GM21381 (cell line): ENCODE results near the gene TSHZ2.

Experiments
- ATAC-seq: cut with Tn5 transposase; IDR thresholded peaks from one replicate; pipeline ENCODE4 v1.9.1; 2021; ENCODE audit warnings: mild to moderate bottlenecking, moderate library complexity; ENCODE audit not compliant: unreplicated experiment

TSHZ2 gene

DNA sequence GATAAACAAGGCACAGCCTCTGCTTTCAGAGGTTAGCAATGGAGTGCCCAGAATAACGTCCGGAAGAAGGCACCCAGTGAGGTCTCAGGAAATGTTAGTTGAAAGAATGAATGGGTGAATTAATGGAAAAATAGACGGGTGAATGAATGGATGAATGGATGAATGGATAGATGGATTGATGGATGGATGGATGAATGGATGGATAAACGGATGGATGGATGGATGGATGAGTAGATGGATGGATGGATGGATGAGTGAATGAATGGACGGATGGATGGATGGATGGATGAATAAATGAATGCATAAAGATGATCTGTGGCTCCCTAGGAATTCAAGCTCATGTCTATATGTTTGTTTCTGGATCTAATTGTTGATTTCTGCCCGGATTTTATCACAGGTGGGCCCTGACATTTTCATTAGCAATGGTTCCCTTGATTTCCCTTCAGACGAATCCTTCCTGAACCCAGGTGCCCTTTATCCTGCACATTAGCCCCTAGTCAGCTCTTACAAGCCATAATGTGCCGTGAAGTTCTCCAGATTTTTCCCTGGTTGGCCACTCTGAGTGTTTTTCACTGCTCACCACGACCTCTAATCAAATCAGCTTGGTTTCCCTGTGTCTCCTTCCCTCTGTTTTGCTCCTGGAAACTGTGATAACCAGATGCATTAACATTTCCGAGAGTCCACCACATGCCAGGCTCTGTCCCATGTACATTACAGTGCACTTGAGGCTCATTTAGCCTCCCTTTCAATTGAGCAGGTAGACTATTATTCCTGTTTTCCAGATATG lies 22.2 kb downstream of the TSHZ2 start:
- no peak for ATAC-seq

DNA sequence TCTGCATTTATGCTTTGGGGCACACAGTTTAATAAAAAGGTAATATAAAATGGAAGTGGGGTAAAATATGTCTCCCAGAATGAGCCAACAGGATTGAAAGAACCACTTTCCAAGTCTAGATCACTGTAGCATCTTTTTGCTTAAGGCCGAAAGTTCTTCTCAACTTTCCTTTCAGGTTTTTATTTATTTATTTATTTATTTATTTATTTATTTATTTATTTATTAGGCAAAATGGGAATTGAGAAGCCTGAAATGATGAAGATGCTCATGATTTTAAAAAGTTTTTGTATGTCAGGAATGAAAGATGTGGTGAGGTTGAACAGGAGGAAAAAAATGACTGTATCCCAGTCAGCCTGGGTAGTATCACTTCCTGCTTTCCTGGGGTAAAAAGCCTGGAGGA lies 24.0 kb downstream of the TSHZ2 start:
- ATAC-seq = no peak

DNA sequence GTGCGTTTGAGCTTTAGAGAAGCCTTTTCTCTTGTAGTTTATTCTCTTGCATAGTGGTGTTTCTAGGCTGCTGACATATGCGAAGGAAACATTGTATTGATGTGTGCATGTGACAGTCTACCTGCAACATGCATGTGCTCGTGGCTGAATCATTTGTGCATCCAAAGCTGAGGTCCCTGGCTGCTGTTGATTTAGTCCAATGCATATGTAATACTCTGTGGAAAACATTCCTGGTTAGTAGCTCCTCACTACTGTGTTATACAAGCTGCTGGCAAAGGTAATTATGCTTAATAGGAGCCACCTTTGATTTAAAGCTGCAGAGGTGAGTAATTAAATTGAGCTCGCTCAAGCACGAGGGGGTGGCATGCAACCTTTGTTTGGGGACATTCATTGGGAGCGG lies 24.5 kb downstream of the TSHZ2 start:
- ATAC-seq = no peak

DNA sequence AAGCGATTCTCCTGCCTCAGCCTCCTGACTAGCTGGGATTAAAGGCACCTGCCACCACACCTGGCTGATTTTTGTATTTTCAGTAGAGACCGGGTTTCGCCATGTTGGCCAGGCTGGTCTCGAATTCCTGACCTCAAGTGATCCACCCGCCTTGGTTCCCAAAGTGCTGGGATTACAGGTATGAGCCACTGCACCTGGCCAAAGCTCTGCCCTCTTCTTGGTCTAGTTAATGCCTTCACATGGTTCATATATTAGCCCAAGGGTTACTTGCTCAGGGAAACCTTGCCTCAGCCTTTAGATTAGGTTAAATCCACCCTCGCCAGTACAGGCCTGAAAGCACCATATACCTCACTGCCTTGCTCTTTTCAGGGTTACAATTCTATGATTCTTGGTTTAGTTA lies 26.1 kb downstream of the TSHZ2 start:
- ATAC-seq = no peak

DNA sequence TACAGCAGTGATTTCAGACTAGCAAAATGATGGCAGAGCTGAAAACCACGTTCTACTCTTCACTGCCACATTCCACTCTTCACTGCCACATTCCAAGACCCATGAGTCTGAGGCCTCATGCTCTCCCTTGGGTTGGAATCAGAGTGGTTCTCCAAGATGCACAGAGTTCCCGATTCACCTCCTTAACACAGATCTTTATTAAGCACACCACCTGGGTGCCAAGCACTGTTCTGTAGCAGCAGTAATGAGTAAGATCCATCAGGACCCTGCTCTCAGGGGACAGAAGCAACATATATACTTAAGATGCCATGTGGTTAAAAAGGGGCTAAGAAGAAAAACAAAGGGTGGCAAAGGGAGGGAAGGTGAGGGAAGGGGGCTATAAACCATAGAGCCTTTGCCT lies 26.9 kb downstream of the TSHZ2 start:
- no peak for ATAC-seq

DNA sequence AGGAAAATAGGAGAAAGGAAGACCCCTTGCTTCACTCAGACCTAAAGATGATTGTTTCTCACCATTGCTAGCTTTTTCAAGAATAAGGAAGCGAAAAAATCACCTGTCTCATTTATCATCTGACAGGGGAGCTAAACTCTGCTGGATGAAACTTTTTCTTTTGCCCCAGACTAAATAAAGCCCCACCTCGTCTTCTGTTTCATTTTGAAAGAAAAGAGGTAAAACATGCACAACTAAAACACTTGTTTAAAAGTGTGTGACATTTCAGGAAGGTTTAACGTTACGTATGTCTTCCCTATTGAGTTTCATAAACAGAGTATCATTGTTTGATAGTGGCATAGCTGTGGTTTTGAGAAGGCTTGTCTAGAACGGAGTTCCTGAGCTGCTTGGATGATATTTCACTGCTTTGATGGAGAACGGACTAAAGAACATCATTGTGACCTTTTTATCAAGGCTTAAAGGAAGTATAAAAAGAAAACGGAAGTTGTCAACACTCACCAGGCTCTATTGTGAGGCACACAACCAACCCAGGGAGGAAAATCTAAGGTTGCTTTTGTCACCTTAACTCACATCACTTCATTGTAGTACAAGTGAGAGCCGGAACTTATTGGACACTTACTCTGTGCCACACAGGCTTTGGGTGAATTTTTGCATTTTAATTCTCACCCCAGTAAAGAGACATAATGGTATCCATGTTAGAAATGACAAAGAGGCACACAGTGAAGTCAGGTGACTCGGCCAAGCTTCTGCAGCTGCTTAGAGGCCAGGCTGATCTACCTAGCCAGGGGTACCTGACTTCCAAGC lies 29.5 kb downstream of the TSHZ2 start:
- no peak for ATAC-seq

DNA sequence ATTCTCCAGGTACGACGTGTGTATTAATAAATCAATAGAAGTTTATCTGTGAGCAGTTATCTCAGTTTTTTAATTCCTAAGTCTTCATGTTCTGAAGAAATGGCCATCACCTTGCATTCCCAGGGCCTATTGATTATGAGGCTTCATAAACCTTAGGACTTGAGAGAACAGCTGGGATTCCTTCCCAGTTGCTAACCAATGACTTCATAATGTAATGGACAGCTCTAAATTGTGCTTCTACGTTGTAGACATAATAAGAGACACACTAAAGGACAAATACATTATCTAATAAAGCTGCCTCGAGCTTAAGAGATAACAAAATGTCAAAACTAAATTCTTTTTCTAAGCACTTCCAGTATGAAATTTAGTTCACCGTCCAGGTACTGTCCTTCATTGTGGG lies 30.6 kb downstream of the TSHZ2 start:
- ATAC-seq = no peak

DNA sequence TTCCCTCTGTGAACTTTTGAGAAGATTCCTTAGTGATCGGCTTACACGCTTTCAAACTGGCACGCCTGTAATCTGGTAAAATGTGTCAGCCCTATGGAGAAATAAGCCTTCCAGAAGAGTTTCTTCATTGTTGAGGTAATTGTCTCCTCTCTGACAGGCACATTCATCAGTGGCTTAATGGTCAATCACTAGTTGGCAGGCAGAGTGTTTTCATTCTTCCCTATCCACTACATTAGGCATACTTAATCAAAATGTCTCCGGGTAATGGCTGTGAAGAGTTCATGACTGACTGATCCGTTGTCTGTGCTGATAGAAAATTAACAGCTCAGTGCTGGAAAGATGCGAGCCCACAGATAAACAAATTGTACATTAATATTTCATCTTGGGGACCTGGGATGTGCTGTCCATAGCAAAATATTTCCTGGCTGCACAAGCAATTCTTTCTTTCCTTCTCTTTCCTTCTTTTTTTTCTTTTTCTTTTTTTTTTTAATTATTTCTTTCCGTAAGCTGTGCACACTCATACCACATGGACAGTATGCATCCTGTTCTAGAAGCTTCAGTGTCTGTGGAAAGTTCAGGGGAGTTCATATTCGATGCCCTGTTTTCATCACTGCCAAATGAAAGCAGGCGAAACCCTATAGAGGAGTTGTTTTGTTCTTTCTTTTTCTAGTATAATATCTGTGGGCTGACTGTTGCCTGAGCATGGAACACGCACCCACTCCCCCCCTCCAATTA lies 31.4 kb downstream of the TSHZ2 start:
- no peak for ATAC-seq

DNA sequence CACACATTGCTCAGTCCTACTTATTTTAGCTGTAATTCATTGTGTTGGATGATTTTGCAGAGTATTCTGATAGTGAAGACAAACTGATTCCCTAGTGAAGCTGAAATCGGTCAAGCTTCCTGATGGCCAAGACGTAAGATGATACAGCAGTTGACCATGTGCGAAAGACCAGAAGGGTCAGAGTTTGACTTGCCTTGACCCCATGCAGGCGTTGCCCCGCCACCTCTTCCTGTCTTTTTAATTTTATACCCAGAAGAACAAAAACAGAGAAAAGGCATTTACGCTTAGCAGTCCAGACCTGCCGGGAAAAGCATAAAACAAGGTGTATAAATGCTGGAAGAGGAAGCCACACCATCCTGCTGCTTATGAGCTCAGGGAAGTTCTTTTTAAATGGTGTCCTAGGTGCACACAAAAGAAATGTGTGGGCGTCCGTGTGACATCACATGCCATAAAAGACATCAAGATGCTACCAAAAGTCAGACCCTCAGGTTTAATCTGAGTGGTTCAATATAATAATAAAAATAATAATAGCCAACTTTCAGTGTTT lies 32.2 kb downstream of the TSHZ2 start:
- ATAC-seq = no peak

DNA sequence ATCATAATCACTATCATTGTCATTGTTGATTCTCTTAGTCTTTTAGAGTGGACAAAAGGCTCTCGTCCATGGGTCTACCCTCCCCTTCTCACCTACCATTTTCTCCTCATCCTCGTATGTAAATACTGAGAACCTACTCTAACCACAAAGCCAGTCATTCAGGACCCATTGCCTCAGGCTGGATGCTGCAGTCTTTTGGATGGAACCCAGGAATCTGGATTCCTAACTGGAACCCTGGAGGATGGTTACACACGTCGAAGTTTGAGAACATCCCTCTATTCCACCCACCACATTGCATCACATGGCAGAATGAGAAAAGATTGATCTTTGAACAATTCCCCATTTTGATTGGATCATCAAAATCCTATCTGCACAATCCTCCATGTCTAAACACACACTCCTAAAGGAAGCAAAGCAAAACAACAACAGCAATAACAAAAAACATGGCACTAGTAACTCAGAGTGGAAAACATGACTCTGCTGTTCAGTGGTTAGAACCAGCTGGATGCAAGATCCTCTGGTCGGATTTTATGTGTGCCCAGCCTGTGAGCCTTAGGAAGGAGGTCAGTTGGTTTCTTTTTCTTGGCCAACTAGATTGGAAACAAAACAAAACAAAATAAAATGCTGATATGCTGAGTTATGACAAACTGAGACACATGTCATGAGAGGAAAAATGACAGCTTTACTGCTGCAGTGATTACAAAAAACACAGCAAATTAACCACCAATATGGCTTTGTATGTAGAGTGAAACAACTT lies 38.0 kb downstream of the TSHZ2 start:
- no peak for ATAC-seq

DNA sequence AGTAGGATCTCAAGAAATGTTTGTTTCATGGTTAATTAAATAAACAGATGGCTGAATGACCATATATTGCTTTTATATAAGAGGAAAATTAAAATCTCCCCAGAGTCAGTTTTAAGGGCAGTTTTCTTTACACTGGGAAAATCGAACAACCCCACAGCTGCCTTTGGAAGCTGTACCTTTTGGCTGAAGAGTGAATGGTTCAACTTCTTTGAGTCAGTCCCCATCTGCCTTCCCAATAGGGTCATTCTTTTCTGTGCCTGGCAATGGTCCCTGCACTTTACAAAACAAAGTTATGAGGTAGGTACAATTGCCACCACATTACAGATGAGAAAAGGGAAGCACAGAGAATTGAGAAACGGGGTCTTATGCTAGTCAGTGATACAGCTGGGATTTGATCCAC lies 39.5 kb downstream of the TSHZ2 start:
- ATAC-seq = no peak

DNA sequence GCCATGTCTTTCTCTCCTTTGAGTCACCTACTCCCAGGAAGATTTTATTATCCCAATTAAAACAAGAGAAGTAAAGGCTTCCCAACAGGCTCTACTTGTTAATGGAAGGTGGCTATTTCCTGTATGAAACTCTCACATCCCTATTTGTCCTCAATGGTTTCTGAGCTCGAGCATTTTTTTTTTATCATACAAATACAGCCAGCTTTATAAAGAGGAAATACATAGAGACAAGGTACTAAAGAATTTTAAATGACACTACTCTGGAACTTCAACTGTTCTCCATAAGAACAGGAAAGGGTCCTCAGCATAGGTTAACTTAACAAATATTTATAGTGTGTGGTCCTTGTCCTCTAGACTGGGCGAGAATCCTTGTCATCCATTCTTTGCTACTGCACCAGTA lies 41.0 kb downstream of the TSHZ2 start:
- ATAC-seq = no peak

DNA sequence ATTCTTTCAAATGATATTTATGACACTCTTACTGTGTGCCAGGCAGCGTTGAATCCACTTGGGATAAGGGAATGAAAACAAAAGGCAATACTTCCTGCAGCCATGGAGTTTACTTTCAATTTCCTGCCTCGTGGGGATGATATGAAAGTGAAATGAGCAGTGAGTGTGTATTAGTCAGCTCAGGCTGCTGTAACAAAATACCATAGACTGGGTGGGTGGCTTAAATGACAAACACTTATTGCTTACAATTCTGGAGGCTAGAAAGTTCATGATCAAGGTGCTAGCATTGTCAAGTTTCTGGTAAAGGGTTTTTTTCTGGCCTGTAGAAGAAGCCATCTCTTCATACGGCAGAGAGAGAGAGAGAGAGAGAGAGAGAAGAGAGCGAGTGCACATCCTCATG lies 41.7 kb downstream of the TSHZ2 start:
- no peak for ATAC-seq

DNA sequence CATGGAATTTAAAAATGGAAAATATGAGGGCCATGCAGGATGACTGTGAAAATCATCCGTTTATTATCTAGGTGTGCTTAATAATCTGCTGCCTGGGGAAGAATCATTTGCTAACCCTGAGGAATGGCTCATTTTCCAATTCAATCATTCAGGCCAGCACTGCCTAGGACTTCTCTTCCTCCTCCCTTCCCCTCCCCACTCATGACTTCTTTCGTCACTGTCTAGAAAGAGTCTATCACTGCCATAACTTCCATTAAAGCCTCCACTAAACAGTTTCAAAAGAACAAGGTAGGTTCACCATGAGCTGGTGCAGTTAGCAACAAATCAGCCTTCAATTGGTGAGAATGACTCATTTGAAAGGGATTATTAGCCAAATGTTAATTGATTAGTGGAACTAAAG lies 43.9 kb downstream of the TSHZ2 start:
- no peak for ATAC-seq

DNA sequence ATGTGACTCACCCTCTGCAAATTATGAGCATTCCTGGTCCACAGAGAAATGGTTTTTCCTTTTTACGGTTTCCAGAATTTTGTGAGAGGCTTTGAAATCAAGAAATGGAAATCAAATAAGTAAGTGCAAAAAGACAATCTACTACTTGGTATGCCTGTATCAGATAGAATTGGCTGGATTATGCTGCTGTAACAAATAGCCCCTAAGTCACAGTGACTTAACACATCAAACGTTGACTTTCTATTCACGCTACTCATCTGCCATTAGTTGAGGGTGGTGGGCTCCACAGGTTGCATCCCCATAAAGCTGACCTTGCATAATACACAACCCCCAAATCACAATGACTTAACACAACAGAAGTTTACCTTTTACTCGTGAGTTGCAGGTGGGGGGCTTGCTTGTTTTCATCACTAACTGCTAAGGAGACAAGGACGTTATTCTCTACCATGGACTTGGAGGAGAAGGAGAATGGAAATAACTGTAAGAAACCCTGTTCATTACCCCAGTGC lies 44.4 kb downstream of the TSHZ2 start:
- no peak for ATAC-seq

DNA sequence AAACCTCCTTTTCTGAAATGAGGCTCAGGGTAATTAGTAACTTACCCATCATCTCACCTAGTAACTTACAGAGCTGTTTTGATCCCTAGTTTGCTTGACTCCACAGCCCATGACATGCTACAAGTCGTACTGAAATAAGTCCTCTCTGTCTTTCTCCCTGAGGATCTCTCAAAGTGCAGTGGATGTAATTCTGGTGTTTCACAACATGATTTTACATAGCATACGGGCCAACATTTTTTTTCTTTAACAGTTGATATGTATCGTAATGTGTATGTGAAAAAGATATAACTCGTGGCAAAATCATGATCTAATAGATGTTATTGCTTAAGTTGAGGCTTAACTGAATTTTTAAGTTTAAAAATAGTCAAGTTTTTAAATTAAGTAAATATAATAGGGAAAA lies 45.0 kb downstream of the TSHZ2 start:
- no peak for ATAC-seq

DNA sequence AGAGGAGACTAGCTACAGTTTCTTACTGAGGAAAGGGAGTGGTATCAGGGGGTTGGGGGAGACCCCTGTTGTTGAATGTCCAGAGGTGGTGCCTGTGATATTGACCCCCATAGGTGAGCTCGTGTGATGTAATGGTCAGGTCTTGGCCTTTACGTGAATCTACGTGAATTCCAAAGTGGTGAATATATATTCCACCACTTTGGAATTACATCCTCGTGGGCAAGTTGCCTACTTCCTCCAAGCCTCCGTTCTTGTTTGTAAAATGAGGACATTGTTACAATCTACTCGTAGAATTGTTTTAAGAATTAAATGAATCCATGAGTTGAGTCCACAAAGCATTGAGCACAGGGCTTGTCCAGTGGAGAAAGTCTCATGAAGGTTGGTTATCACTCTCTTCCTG lies 47.3 kb downstream of the TSHZ2 start:
- no peak for ATAC-seq

DNA sequence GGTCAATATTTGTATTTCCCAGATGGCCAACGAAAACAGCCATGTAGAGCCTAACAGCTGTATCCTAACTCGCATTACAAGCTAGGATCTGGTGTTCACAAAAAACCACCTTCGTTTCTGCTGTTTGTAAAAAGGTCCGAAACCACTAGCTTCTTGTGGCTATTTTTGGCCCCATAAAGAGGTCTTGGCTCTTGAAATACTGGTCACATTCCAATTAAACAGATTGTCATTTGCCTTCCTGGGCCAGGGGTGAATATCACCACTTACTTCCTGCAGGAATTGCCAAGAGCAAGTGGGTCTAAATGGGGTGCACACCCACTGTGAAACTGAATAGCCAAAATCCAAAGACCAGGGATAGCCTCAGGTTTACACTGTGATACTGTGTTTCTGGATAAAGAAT lies 48.2 kb downstream of the TSHZ2 start:
- ATAC-seq = no peak

DNA sequence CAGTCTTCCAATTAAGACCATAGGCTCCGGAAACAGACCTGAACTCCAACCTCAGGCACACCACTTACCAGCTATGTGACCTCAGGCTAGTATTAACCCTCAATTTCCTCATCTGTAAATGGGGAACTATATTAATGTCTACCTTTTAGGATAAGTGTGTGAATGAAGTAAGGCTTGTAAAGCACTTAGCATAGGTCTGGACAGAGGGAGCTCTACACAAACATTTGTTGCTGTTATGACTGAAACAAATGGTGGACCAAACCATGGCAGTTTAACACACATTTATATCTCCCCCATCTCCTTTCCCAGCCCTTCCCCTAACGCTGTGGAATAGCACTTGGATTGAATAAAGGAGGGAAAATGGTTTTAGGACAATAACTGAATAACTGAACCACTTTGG lies 48.7 kb downstream of the TSHZ2 start:
- no peak for ATAC-seq

DNA sequence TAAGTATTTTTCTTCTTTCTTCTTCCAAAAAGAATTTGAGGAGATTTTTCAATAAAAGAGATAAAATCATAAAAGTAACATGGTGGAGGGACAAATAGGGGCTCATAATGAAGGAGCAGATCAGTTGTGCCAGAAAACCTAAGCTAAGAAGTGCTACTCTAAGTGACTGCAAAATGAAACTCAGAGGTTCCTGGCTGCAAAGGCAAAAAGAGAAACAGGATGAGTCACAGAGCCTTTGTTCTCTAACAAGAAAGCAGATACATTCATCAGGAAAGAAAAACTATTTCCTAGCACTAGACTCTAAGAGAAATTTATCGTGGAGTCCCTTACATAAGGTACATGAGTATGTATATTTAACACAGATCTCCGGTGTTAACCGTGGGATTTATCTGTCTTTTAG lies 49.8 kb downstream of the TSHZ2 start:
- no peak for ATAC-seq
